GM19438 (cell line): ENCODE measurements around the gene CYP4B1.
"Not testable (repeated sequence)": the region's sequence is repeated elsewhere in the genome, so short reads cannot be mapped to it uniquely, and the experiment has no call there.

Source experiments
- ATAC-seq: cut with Tn5 transposase; IDR thresholded peaks from one replicate; pipeline ENCODE4 v1.9.1; 2021; ENCODE audit warnings: low read depth; ENCODE audit not compliant: unreplicated experiment

CYP4B1 gene

GRCh38 chr1:46812996-46813857, 14.4 kb downstream of the CYP4B1 start:
- no peak for ATAC-seq

DNA sequence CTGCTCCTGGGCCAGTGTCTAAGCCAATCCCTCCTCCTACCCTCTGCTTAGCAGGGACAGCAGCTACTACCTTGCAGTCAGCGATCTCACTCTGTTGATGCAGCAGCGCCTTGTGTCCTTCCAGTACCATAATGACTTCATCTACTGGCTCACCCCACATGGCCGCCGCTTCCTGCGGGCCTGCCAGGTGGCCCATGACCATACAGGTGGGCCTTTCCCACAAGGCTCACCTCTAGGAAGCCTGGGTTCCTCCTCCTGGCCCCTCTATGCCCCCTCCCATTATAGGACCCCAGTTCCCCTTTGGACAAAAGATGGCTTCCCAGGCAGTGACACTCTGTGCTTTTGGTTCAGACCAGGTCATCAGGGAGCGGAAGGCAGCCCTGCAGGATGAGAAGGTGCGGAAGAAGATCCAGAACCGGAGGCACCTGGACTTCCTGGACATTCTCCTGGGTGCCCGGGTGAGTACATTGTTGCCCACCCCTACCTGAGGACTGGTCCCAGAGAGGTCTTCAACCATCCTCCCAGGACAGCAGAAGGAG, 15.1 kb downstream of the CYP4B1 start:
- ATAC-seq = no peak

DNA sequence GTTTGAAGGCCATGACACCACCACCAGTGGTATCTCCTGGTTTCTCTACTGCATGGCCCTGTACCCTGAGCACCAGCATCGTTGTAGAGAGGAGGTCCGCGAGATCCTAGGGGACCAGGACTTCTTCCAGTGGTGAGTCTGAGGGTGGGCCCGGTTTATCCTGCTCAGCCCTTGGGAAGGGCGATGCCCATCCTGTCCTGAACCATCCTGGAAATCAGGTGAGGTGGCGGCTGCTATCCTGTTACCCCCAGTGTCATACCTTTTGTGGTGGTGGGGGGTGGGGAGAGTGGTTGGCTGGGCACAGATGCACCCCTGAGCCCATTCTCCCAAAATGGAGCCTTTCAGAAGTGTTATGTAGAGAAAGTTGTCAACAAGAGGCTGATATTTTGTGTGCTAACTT, 16.3 kb downstream of the CYP4B1 start:
- no peak for ATAC-seq

- ATAC-seq = no peak
Measured at GRCh38 chr1:46816930-46817329, 18.1 kb downstream of the CYP4B1 start.

DNA sequence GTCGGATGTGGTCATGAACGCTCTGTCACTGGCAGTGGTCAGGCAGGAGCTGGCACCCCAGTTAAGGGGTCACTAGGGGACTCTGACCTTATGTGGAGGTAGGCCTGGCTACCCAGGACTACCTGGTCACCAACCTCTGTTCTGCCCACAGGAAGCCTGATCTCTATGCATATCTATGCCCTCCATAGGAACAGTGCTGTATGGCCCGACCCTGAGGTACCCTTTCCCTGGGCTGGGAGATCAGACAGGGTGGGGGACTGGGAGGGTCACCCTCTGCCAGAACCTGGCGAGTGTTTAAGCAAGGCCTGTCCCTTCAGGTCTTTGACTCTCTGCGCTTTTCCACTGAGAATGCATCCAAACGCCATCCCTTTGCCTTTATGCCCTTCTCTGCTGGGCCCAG, 19.0 kb downstream of the CYP4B1 start:
- no peak for ATAC-seq

- ATAC-seq = no peak
Measured at GRCh38 chr1:46818591-46818990, 19.7 kb downstream of the CYP4B1 start.

GRCh38 chr1:46819335-46819734, 20.5 kb downstream of the CYP4B1 start:
- ATAC-seq = no peak

DNA sequence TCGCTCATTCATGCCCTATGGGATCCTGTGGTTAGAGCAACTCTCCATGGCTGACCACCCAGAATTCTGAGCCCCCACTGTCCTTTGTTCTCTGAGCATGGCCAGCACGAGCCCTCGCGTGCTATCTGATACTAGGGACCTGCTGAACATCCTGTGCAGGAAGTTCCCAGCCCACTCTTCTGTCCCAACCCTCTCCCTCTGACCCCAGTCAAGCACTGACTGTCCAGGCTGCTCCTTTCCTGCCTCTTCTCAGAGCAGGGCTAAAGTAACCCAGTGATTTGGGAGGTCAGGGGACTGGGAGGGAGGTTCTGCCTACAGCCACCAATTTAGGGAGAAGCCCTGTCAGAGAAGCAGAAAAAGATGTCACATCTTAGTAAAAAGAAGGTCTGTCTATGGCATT, 21.2 kb downstream of the CYP4B1 start:
- no peak for ATAC-seq

GRCh38 chr1:46820560-46821060, 21.8 kb downstream of the CYP4B1 start:
- ATAC-seq = no peak

GRCh38 chr1:46822248-46822826, 23.5 kb downstream of the CYP4B1 start:
- no peak for ATAC-seq

GRCh38 chr1:46823151-46823550, 24.3 kb downstream of the CYP4B1 start:
- no peak for ATAC-seq

- ATAC-seq = not testable (repeated sequence)
Measured at GRCh38 chr1:46826892-46827291, 28.0 kb downstream of the CYP4B1 start.

- no peak for ATAC-seq
Measured at GRCh38 chr1:46830665-46831322, 31.9 kb downstream of the CYP4B1 start.

- ATAC-seq = not testable (repeated sequence)
Measured at GRCh38 chr1:46835469-46835868, 36.6 kb downstream of the CYP4B1 start.

DNA sequence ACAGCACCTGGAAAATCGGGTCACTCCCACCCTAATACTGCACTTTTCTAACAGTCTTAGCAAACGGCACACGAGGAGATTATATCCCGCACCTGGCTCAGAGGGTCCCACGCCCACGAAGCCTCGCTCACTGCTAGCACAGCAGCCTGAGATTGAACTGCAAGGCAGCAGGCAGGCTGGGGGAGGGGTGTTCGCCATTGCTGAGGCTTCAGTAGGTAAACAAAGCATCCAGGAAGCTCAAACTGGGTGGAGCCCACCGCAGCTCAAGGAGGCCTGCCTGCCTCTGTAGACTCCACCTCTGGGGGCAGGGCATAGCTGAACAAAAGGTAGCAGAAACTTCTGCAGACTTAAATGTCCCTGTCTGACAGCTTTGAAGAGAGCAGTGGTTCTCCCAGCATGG, 47.5 kb downstream of the CYP4B1 start:
- ATAC-seq = not testable (repeated sequence)

DNA sequence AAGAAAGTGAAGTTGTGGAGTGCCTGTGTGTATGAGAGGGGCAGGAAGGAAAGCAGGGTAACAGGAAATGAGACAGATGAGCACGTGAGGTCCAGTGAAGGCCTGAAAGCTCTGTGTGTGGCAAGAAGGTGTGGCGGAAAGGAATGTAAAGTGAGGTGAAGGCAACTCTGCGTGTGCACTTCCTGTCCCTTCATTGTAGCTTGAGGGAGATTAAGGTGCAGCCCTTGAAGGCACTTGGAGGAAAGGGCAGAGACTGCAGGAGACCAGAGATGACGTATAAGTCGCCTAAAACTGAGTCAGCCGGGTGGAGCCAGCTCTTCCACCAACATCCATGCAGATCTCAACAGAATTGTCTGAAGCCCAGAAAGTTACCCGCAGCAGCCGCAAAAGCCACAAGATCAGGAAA, 58.8 kb downstream of the CYP4B1 start:
- ATAC-seq = not testable (repeated sequence)

DNA sequence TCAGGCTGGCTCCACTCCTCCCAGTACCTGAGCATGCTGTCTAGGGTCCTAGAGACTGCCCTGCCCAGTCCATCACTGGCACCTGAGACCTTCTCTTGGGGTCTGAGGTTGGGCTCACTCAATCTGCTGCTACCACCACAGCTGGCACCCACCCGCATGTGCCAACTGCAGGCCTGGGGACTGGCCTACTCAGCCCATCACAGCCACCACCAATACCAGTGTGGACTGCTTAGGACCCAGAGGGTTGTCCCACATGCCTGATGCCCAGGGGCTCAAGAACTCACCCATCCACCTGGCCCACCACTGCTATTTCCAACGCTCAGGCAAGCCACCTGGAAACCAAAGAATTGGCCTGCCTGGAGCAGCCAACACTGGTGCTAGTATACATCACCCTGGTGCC, 63.5 kb downstream of the CYP4B1 start:
- no peak for ATAC-seq
